ENCODE results near the gene KLHL14.

- TF ChIP-seq CTCF (IDR thresholded peaks at IDR 0.05; ENCODE audit: insufficient read depth, low read length) (no peak), SPI1 (IDR thresholded peaks at IDR 0.05; ENCODE audit: borderline replicate concordance, low read depth) (no peak), REST (IDR thresholded peaks at IDR 0.05; ENCODE audit: insufficient replicate concordance, low read depth) (no peak), POLR2AphosphoS5 (IDR thresholded peaks at IDR 0.05; ENCODE audit: low read depth) (no peak)
These were observed 40.7 kb downstream of the KLHL14 start for GRCh38 chr18:32732165-32732564.
